Activated naive CD4-positive, alpha-beta T cell treated with anti-CD3 and anti-CD28 coated beads, Interleukin-2, amount 10 ng/mL, durations not matched to agents 7 days and 5 days (primary cell): ENCODE data around the gene AGAP1.

Experiments used
- CTCF ChIA-PET: fragments of 350-600 bp; sonication (Branson Sonifier 250); formaldehyde crosslinking; loops from one replicate; lab custom pipeline; 2021; ENCODE audit warnings: antibody characterized with exemption; lab: Charles Lee
- DNase-seq: peaks from one replicate; pipeline ENCODE4 v3.0.0-alpha.2; 2020
- H3K27ac Mint-ChIP-seq: one replicate; pipeline ENCODE4 v1.8.0; 2021; ENCODE audit warnings: mild to moderate bottlenecking, moderate library complexity, mixed read lengths
- H3K27me3 Mint-ChIP-seq: one replicate; pipeline ENCODE4 v1.8.0; 2021; ENCODE audit warnings: mild to moderate bottlenecking, mixed read lengths
- H3K36me3 Mint-ChIP-seq: one replicate; pipeline ENCODE4 v1.8.0; 2021; ENCODE audit warnings: mixed read lengths
- H3K4me1 Mint-ChIP-seq: one replicate; pipeline ENCODE4 v1.8.0; 2021; ENCODE audit warnings: mixed read lengths
- H3K4me3 Mint-ChIP-seq: one replicate; pipeline ENCODE4 v1.8.0; 2021; ENCODE audit warnings: mild to moderate bottlenecking, moderate library complexity, mixed read lengths
- H3K9me3 Mint-ChIP-seq: one replicate; pipeline ENCODE4 v1.8.0; 2021; ENCODE audit warnings: mixed read lengths

The AGAP1 gene

DNA sequence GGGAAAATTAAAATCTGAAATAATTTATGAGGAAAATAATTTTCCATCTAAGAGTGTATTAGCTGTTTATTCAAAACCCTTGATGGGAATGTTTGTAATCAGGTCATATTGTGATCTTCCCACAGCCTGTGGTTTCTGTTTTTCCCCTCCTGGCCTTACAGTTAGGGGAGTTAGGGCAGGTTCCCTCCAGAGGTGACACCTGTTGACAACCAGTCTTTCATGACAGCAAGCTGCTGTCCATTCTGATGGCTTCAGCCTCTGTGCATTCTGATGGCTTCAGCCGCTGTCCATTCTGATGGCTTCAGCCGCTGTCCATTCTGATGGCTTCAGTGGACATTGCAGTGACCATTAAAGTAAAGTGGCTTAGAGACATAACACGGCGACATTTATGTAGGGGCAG, 346.1 kb downstream of the AGAP1 start:
- Mint-ChIP-seq H3K4me1 (no peaks in the 10 kb centered on the region), H3K27me3 (no peaks in the 10 kb centered on the region), H3K4me3 (no peak overlapping the region), H3K9me3 (no peaks in the 10 kb centered on the region), H3K27ac (no peak overlapping the region), H3K36me3 (no peaks in the 10 kb centered on the region)
- DNase-seq, result no peak
- CTCF ChIA-PET, result no interaction called here

DNA sequence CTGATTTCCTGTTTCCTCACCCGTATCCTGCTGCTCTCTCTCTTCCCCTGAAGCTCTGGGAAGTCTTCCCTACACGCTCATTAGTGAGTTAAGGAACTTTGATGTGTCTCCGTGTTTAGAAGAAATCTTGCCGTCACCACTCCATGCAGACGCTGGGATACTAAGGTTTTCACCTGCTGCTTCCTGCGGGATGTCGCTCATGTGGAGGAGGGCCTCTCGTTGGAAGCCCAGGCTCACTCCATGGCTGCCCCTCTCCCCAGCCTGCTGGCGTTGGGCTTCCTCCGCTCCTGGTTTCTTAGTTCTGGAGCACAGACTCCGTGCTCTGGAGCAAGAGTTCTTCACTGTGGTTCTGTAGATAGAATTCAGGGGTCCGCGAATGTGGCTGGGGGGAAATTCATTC, 348.0 kb downstream of the AGAP1 start:
- Mint-ChIP-seq H3K4me1 (no peaks in the 10 kb centered on the region), H3K9me3 (no peaks in the 10 kb centered on the region), H3K27ac (no peak overlapping the region), H3K4me3 (no peak overlapping the region), H3K27me3 (no peaks in the 10 kb centered on the region), H3K36me3 (no peaks in the 10 kb centered on the region)
- DNase-seq, result no peak
- CTCF ChIA-PET, result no interaction called here

DNA sequence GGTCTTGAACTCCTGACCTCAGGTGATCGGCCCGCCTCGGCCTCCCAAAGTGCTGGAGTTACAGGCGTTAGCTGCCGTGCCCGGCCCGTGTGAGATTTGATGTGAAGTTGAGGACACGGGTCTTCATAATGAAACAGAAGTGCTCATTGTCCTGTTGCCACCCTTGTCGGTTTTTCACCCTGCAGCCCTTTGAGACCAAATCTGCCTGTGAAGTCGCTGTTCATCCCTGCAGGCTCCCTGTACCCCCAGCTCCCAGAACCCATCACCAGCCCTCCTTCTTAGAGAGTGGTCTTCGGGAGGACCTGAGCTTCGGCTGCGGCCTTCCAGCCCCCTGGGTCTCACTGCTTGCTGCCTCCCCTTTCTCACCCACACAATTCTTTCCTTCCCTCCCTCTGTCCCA, 349.1 kb downstream of the AGAP1 start:
- H3K4me3 Mint-ChIP-seq, result no peak overlapping the region

DNA sequence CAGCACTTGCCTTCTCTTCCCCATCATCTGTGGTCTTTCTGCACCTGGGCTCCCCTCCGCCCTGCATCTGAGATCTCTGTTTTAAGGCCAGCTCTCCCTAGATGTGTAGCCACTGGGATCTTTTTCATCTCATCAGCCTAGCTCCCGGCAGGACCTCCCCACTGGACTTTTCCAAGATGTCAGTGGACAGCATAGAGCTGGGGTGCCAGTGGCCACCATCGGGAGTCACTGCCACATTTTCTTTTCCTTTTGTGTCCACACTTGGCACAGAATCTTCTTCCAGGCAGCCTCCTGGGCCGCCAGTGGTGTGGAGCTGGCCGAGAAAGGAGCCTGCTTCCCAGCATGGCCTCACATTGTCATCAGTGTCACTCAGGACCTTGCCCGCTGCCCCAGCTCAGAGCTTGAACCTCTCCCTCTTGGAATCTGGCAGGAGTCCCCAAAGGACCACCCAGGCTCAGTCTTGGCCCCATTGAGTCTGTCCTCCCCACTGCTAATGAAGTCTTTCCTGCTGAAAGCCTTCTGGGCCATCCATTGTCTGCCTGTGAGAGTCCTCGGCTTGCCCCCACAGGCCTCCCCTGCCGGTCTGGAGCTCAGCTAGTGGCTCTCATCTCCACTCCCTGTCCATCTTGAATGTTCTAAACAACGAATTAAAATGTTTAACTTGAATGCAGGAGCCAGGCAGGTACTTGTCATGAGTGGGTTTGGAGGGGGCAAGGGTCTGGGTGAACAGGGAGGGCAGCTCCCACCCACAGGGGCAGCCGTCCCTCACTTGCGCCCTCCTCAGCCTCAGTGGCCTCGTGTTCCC, 349.9 kb downstream of the AGAP1 start:
- no peak overlapping the region for H3K27ac Mint-ChIP-seq
- CTCF ChIA-PET, result no interaction called here
- no peaks in the 10 kb centered on the region for H3K9me3 Mint-ChIP-seq

More for the DNA sequence above, 349.1 kb downstream of the AGAP1 start:
- DNase-seq, result no peak
- H3K36me3 Mint-ChIP-seq, result no peaks in the 10 kb centered on the region
- no peak overlapping the region for H3K27ac Mint-ChIP-seq
- CTCF ChIA-PET, result no interaction called here
- no peaks in the 10 kb centered on the region for H3K4me1 Mint-ChIP-seq
- no peaks in the 10 kb centered on the region for H3K9me3 Mint-ChIP-seq
- no peaks in the 10 kb centered on the region for H3K27me3 Mint-ChIP-seq

DNA sequence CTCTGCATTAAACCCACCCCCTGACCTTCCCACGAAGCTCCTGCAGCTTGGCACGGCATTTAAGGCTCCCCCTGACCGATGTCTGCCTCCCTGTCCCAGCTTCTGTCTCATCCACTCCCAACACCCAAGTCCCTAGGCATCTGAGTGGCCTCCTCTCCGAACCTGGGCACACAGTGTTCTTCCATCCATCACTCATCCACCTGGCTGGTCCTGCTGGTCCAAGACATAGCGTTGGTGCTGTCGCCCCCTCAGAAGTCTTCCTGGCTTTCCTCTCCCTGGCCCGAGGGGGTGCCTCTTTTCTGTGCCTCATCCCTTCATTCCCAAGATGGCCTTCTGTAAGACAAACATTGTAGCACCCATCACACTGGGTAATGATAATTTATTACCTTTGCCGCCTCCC, 350.7 kb downstream of the AGAP1 start:
- Mint-ChIP-seq H3K27ac (no peak overlapping the region), H3K4me1 (no peaks in the 10 kb centered on the region), H3K36me3 (no peaks in the 10 kb centered on the region), H3K27me3 (peaks cover under 1% of the 10 kb centered on the region), H3K9me3 (no peaks in the 10 kb centered on the region), H3K4me3 (no peak overlapping the region)
- no peak for DNase-seq
- CTCF ChIA-PET, result no interaction called here

More for the DNA sequence above, 349.9 kb downstream of the AGAP1 start:
- H3K36me3 Mint-ChIP-seq, result no peaks in the 10 kb centered on the region
- no peaks in the 10 kb centered on the region for H3K27me3 Mint-ChIP-seq
- H3K4me3 Mint-ChIP-seq, result no peak overlapping the region
- no peaks in the 10 kb centered on the region for H3K4me1 Mint-ChIP-seq
- DNase-seq, result no peak

DNA sequence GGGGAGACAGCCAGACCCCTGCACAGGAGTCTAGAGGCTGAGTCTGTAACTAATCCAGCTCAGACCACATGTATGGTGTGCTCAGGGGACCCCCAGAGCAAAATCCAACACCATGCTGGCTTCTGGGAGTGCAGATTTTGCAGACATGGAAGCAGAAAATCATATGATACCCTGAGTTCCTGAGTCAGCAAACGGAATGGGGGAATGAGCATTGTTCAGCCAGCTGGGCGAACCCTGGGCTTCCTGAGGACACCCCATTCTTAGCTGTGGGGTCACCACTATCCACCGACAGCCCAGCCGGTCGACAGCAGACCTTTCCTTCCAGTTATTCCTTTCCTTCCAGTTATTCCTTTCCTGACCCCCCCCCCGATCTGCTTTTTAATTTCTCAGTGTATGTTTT, 351.4 kb downstream of the AGAP1 start:
- DNase-seq, result no peak
- CTCF ChIA-PET, result no interaction called here
- H3K4me1 Mint-ChIP-seq, result no peaks in the 10 kb centered on the region
- no peak overlapping the region for H3K4me3 Mint-ChIP-seq
- no peak overlapping the region for H3K27ac Mint-ChIP-seq
- no peaks in the 10 kb centered on the region for H3K36me3 Mint-ChIP-seq
- peaks cover 3% of the 10 kb centered on the region for H3K27me3 Mint-ChIP-seq
- H3K9me3 Mint-ChIP-seq, result no peaks in the 10 kb centered on the region

DNA sequence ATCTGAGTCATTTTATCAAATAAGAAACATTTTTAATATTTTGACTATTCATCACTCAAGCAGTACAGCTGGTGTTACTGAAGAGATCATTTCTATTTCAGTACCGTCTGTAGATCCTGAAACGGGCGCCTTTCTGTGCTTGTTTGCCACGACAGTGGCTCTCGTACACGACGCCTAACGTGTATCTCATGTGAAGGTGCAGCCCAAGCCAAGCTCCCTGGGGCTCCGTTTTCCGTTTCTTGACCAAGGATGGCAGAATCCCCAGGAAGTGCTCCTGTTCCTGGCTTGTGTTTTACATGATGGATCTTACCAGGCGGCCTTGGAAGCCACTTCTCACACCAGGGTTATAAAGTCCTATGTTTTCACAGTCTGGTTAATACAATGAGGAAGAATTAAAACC, 353.7 kb downstream of the AGAP1 start:
- H3K4me1 Mint-ChIP-seq, result no peaks in the 10 kb centered on the region
- H3K9me3 Mint-ChIP-seq, result no peaks in the 10 kb centered on the region
- H3K36me3 Mint-ChIP-seq, result no peaks in the 10 kb centered on the region
- DNase-seq, result no peak
- no peak overlapping the region for H3K4me3 Mint-ChIP-seq
- CTCF ChIA-PET, result no interaction called here
- peaks cover 3% of the 10 kb centered on the region for H3K27me3 Mint-ChIP-seq
- no peak overlapping the region for H3K27ac Mint-ChIP-seq

DNA sequence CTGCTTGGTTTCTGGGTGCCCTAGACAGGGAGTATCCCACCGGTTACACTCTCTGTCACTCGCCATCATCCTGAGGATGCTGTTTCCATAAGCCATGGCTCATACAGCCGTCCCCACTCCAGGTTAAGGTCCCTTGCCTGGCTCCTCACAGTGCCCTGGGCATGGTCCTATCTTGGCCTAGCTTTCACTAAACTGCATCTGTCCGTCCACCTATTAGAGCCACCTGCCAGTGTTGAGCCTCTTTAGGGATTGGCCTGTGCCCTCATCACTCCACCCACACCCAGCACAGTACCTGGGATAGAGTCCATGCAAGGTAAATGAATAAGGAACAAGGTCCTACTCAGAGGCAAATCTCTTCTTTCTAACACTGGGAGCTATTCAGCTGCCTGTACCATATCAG, 354.2 kb downstream of the AGAP1 start:
- no peak for DNase-seq
- H3K27me3 Mint-ChIP-seq, result peaks cover 3% of the 10 kb centered on the region
- H3K4me1 Mint-ChIP-seq, result no peaks in the 10 kb centered on the region
- CTCF ChIA-PET, result no interaction called here
- H3K27ac Mint-ChIP-seq, result no peak overlapping the region
- H3K36me3 Mint-ChIP-seq, result no peaks in the 10 kb centered on the region
- no peaks in the 10 kb centered on the region for H3K9me3 Mint-ChIP-seq
- H3K4me3 Mint-ChIP-seq, result no peak overlapping the region

DNA sequence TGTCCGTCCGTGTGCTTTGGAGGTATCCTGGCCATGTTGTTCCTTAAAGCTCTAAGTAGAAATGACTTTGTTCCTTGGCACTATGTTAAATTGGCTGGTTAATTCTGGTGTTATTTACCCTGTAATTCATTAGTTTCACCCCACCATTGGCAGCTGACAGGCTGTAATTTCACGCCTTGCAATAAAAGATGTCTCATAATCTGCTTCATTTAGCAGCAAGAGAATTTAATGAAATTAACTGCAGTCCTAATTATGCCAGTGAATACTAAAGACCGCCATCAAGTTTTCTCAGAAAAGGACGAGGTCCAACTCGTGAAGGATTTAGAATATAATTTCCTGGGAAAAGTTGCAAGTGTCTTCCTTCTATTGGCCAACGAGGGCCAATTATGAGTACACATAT, 355.1 kb downstream of the AGAP1 start:
- no peak for DNase-seq
- Mint-ChIP-seq H3K27ac (no peak overlapping the region), H3K4me3 (no peak overlapping the region), H3K36me3 (no peaks in the 10 kb centered on the region), H3K9me3 (no peaks in the 10 kb centered on the region), H3K27me3 (peaks cover 3% of the 10 kb centered on the region), H3K4me1 (no peaks in the 10 kb centered on the region)
- CTCF ChIA-PET, result no interaction called here

DNA sequence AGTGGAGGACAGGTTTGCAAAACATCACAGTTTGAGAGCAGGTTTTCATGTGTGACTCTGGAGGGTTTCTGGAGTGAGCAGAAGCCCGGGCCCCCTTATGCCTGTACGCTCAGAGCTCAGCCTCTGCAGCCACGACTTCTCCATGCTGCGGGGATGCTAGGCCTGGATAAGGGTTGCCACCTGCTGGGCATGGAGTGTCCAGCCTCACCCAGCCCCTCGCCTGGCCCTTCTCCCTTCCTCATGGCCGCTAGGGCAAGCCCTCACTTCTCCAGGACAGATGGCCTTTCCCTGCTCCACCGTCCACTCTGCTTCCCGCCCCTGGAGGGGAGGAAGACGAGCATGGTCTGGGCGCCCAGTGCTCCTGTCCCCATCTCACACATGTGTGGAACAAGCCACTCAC, 355.6 kb downstream of the AGAP1 start:
- CTCF ChIA-PET, result no interaction called here
- no peak overlapping the region for H3K27ac Mint-ChIP-seq
- no peaks in the 10 kb centered on the region for H3K9me3 Mint-ChIP-seq
- no peaks in the 10 kb centered on the region for H3K36me3 Mint-ChIP-seq
- H3K27me3 Mint-ChIP-seq, result peaks cover 3% of the 10 kb centered on the region
- DNase-seq, result no peak
- H3K4me3 Mint-ChIP-seq, result no peak overlapping the region
- no peaks in the 10 kb centered on the region for H3K4me1 Mint-ChIP-seq

DNA sequence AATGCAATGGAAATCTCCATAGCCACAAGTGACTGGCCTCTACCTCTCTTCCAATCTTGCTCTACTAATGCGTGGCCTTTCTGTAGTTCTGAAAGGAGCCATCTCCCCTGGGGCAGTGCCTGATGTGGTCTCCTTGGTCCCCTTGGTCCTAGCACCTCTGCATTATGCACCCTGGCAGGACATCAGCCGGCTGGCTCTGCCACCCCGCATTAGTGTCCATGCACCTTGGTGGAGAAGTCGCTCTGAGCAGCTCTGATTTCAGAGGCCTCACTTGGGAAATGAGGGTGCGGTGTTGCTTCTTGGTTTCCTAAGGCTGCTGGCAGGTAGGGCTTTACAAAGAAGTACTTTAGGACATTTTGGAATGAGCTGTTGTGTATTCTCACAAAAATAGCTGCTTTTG, 356.4 kb downstream of the AGAP1 start:
- CTCF ChIA-PET, result no interaction called here
- Mint-ChIP-seq H3K27ac (no peak overlapping the region), H3K27me3 (peaks cover 3% of the 10 kb centered on the region), H3K4me1 (no peaks in the 10 kb centered on the region), H3K9me3 (no peaks in the 10 kb centered on the region), H3K36me3 (no peaks in the 10 kb centered on the region), H3K4me3 (no peak overlapping the region)
- no peak for DNase-seq

DNA sequence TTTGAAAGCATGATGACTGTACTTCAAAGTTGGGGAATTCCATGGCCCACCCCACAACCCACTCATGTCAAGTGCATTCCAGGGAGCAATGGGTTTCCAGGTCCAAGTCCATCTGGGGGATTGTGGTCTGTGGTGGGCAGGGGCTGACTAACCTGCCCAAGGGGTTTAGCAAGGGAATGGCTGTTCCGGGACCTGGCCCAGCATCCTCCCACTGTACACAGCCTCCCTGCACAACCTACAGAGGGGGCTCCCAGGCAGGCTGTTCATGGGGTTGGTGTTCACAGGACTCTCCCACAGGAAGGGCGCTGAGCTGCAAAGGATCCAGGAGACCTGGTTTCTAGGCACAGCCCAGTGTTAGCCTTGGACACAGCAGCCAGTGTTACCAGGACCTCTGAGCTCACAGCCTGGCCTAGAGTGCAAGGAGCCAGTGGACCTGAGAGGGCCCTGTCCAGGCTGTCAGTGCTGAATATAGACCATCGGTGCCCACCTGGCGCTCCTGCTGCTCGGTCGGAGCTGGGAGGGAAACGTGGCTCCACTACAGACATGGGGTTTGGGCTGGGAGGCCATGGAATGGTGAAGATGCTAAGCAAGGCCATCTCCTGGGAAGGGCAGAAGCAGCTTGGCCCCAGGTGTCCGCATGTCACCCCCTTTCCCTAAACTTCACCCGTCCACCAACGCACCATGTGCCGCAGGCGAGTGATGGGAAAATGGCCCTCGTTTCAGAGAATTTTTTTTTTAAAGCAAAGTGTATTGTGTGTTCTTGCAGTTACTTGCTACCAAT, 357.1 kb downstream of the AGAP1 start:
- Mint-ChIP-seq H3K4me1 (no peaks in the 10 kb centered on the region), H3K9me3 (no peaks in the 10 kb centered on the region), H3K27me3 (peaks cover 3% of the 10 kb centered on the region), H3K27ac (no peak overlapping the region), H3K4me3 (no peak overlapping the region), H3K36me3 (no peaks in the 10 kb centered on the region)
- DNase-seq, result no peak
- CTCF ChIA-PET, result no interaction called here

DNA sequence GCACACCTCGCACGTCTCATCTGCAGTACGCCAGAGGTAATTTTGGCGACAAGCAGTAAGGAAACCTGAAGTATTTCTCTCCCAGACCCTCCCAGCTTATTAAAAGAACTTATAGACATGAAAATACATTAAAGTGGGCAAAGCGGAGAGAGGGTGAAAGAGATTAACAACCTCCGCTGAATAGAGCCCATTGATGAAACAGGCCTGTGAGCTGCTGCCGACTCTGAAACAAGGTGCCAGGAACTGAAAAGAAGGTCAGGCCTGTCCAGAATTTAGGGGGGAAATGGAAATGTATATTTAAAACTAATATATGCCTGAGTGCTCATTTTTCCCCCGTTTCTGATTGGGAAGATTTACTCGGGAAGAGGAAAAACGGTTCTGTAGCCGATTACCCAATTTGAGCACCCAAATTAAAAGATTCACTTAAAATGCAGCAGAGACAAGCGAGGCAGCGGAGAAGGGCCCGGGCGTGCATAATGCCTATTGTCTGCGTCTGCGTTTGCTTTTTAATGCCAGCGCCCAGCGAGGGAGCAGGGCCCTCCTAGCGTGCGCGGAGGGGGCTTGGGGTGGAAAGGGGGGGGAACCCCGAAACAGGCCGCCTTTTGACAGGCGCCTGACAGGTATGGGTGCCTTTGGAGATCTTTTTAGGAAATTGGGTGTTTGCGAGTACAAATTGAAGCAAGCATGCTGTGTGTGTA, 358.1 kb downstream of the AGAP1 start:
- Mint-ChIP-seq H3K4me1 (no peaks in the 10 kb centered on the region), H3K9me3 (no peaks in the 10 kb centered on the region), H3K27ac (no peak overlapping the region), H3K27me3 (peaks cover 3% of the 10 kb centered on the region), H3K36me3 (no peaks in the 10 kb centered on the region), H3K4me3 (no peak overlapping the region)
- DNase-seq, result no peak
- CTCF ChIA-PET, result no interaction called here

DNA sequence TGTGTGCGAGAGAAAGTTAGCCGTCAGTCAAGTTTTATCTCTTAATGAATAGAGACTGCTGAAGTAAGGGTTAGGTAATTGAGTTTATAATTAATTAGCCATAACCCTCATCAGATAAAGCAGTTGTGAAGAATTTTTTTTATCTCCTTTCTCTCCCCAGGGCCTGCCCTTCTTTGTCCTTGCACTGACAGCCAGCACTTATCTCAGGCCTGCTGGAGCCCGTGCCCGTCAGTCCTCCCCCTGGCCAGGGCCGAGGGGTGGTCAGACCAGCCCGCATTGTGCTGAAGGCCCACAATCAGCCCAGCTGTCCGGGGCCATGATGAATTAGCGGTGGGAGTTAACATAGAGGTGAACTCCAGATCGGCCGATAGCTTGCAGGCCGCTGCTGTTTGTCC, 358.7 kb downstream of the AGAP1 start:
- Mint-ChIP-seq H3K27me3 (peaks cover 3% of the 10 kb centered on the region), H3K27ac (no peak overlapping the region), H3K4me3 (no peak overlapping the region), H3K4me1 (no peaks in the 10 kb centered on the region), H3K36me3 (no peaks in the 10 kb centered on the region), H3K9me3 (no peaks in the 10 kb centered on the region)
- no peak for DNase-seq
- CTCF ChIA-PET, result no interaction called here

DNA sequence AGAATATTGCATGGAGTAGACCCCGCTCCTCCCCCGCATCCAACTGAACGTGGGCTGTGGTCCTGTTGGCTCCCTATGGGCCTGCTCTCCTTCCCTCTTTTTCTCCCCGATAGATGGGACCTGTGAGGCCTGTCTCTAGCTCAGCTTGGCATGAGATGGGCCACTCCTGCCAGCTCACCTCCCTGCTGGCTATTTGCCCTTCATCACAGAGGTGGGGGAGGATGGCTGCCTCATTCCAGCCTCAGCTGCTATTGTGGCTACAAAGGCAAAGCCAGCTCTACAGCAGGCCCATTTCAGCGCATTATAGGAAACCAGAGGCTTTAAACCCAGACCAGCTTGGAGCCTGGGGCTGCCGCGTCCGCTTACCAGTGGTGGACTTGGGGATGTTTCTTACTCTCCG, 360.4 kb downstream of the AGAP1 start:
- DNase-seq, result no peak
- CTCF ChIA-PET, result no interaction called here
- H3K4me1 Mint-ChIP-seq, result no peaks in the 10 kb centered on the region
- H3K27ac Mint-ChIP-seq, result no peak overlapping the region
- H3K9me3 Mint-ChIP-seq, result no peaks in the 10 kb centered on the region
- no peaks in the 10 kb centered on the region for H3K36me3 Mint-ChIP-seq
- peaks cover 3% of the 10 kb centered on the region for H3K27me3 Mint-ChIP-seq
- H3K4me3 Mint-ChIP-seq, result no peak overlapping the region
